HEK293T (cell line): ENCODE data around the gene NLRP9.

ENCODE experiments used
- BHLHE40 ChIP-seq: fragments of 450-650 bp; IDR thresholded peaks from 2 replicates; pipeline ENCODE4 v1.6.1; 2016; ENCODE audit warnings: mild to moderate bottlenecking, moderate library complexity, borderline replicate concordance
- ELF4 ChIP-seq: fragments of 450-650 bp; IDR thresholded peaks from 2 replicates; pipeline ENCODE4 v1.6.1; 2017; ENCODE audit warnings: antibody characterized with exemption
- FOXA1 ChIP-seq: fragments of 450-650 bp; IDR thresholded peaks from 2 replicates; pipeline ENCODE4 v1.6.1; 2016; ENCODE audit warnings: mild to moderate bottlenecking
- FOXK2 ChIP-seq: fragments of 450-650 bp; IDR thresholded peaks from 2 replicates; pipeline ENCODE4 v1.6.1; 2016; ENCODE audit warnings: mild to moderate bottlenecking
- FOXM1 ChIP-seq: fragments of 450-650 bp; IDR thresholded peaks from 2 replicates; pipeline ENCODE4 v1.6.1; 2017; ENCODE audit warnings: mild to moderate bottlenecking, borderline replicate concordance
- LEF1 ChIP-seq: fragments of 450-650 bp; IDR thresholded peaks from 2 replicates; pipeline ENCODE4 v1.6.1; 2017; ENCODE audit warnings: mild to moderate bottlenecking, borderline replicate concordance
- NFRKB ChIP-seq: fragments of 450-650 bp; IDR thresholded peaks from 2 replicates; pipeline ENCODE4 v1.6.1; 2016; ENCODE audit warnings: mild to moderate bottlenecking, moderate library complexity
- SP1 ChIP-seq: fragments of 450-650 bp; IDR thresholded peaks from 2 replicates; pipeline ENCODE4 v1.6.1; 2017
- SUZ12 ChIP-seq: fragments of 450-650 bp; IDR thresholded peaks from 2 replicates; pipeline ENCODE4 v1.6.1; 2016; ENCODE audit warnings: mild to moderate bottlenecking
- TARDBP ChIP-seq: fragments of 450-650 bp; IDR thresholded peaks from 2 replicates; pipeline ENCODE4 v1.6.1; 2016

- no peak for TF ChIP-seq SP1
- no peak for TF ChIP-seq BHLHE40
- no peak for TF ChIP-seq FOXM1
- no peak for TF ChIP-seq FOXA1
- TF ChIP-seq SUZ12 = no peak
- no peak for TF ChIP-seq NFRKB
- no peak for TF ChIP-seq FOXK2
- TF ChIP-seq LEF1 = no peak
- no peak for TF ChIP-seq ELF4
- no peak for TF ChIP-seq TARDBP
These were observed 79.2 kb downstream of the NLRP9 start for GRCh38 chr19:55658846-55659459.
